Stimulated activated CD4-positive, alpha-beta T cell treated with anti-CD3 and anti-CD28 coated beads, TNF-alpha, amount 100 ng/mL, for 24 hours (primary cell): ENCODE results near the gene CEPT1.
"Not testable (repeated sequence)": the region's sequence is repeated elsewhere in the genome, so short reads cannot be mapped to it uniquely, and the experiment has no call there.

Experiments used
- DNase-seq, 3 experiments: peaks; one replicate each; pipeline ENCODE4 v3.0.0-alpha.2; 2020; ENCODE audit warnings: low read depth in 3 of 3

Gene CEPT1

GRCh38 chr1:111139956-111140679 lies at the start of gene CEPT1, which contains the start of gene DRAM2:
Gene CEPT1, plus strand, starts transcription at chr1:111140223. Its CDS starts 7,492 bp downstream, at chr1:111147715.
Gene DRAM2, minus strand, starts transcription at chr1:111140093. Its CDS starts 8,539 bp downstream, at chr1:111131554.
- DNase-seq: peak; percentile 82 to 91 (median 87)

GRCh38 chr1:111095421-111095820 lies 44.6 kb upstream of the CEPT1 start:
- not testable (repeated sequence) for DNase-seq

- no peak for DNase-seq
These were observed 42.5 kb upstream of the CEPT1 start for GRCh38 chr1:111097356-111098099.

- DNase-seq: no peak
These were observed 40.7 kb upstream of the CEPT1 start for GRCh38 chr1:111099289-111099688.

- DNase-seq: no peak
These were observed 38.0 kb upstream of the CEPT1 start for GRCh38 chr1:111101854-111102642.

- no peak for DNase-seq
These were observed 35.0 kb upstream of the CEPT1 start for GRCh38 chr1:111104981-111105380.

GRCh38 chr1:111110197-111110899 lies 29.7 kb upstream of the CEPT1 start:
- no peak for DNase-seq

GRCh38 chr1:111116496-111116895 lies 23.5 kb upstream of the CEPT1 start:
- DNase-seq: no peak

GRCh38 chr1:111126354-111126753 lies 13.7 kb upstream of the CEPT1 start:
- no peak for DNase-seq

- DNase-seq: no peak
These were observed 11.9 kb upstream of the CEPT1 start for GRCh38 chr1:111127923-111128643.

GRCh38 chr1:111129376-111129775 lies 10.6 kb upstream of the CEPT1 start:
- DNase-seq: no peak

- DNase-seq: no peak
These were observed 8.3 kb upstream of the CEPT1 start for GRCh38 chr1:111131693-111132092.

GRCh38 chr1:111133866-111134265 lies 6.2 kb upstream of the CEPT1 start:
- no peak for DNase-seq

- peak in 2 of 3 experiments; percentile 3 to 43 for DNase-seq
These were observed 583 bp upstream of the CEPT1 start for GRCh38 chr1:111139324-111139955.

GRCh38 chr1:111140680-111140967 lies 601 bp downstream of the CEPT1 start:
- no peak for DNase-seq

- DNase-seq: no peak
These were observed 1.5 kb downstream of the CEPT1 start for GRCh38 chr1:111141245-111142220.

GRCh38 chr1:111142356-111142975 lies 2.4 kb downstream of the CEPT1 start:
- no peak for DNase-seq

- DNase-seq: no peak
These were observed 5.5 kb downstream of the CEPT1 start for GRCh38 chr1:111145542-111145941.
